T1000 (cell line): ENCODE data around the gene CBLB.

ENCODE experiments used
- DNase-seq: peaks from one replicate; lab custom pipeline; 2025; ENCODE audit warnings: mixed read lengths; lab: John Stamatoyannopoulos, UW

The CBLB gene

DNA sequence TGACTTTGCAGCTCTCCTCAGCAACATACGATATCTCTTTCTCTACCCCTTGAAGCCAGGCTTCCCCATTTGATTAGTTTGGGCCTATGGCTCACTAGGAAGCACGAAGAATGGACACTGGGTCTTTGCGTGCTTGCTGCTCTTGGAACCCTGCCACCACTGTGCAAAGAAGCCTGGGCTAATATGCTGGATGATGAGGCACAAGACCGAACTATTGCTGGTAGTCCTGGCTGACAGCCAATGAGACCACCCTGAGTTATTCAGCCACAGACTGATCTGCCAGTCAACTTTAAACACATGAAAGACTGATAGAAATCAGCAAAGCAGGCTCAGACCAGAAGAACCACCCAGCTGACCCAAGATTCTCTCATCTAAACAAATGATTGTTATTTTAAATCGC is 250.3 kb downstream of the CBLB start:
- no peak for DNase-seq

DNA sequence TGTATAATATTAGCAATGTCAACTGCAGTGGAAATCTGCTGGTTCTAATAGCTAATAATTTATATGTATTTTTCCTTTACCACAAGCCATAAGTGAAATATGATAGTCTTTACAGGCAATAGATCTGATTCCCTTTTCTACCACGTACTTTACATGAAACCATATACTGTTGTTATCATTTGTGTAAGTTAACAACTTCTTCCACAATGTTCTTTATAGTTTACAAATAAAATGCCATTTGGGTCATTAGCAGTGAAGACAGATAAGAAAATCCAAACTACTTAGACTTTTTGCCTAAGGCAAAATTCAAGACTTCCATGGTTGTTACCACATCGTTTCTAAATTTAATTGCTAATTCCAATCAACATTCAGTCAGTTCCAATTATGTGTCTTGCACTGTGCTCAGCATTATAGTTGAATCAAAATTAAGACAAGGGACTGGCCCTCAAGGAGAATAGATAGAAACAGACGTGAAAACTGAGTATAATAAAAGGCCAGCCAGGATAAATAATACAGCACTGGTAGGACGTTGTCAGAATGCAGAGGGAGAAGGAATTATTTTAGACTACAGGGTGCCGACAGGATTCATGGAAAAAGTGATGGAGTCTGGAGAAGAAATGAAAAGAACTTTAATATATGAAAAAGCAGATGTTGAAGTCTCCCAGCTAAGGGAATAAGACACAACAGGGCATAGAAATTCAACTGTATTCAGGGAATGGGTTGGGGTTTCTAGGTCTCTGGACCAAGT is 252.3 kb downstream of the CBLB start:
- no peak for DNase-seq

DNA sequence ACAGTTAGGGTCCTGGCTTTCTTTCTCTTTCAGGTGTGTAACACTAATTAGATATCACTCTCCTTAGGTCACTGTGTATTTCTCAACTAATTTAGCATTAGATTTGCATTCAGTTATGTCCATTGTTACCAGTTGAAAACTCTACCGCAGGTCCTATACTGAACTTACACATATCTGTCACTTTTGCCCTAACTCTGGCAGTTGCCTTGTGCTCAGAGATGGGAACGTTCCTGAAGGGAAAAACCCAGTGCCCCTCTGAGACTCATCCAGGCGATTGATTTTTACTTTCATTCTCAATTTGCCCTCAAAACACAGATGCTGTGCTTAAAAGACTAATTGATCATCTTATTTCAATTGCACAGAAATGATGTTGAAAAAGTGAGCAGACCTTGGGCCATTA is 253.0 kb downstream of the CBLB start:
- DNase-seq, result no peak

- no peak for DNase-seq
Measured at GRCh38 chr3:105614288-105615030, 254.4 kb downstream of the CBLB start.

- no peak for DNase-seq
Measured at GRCh38 chr3:105613120-105613519, 255.7 kb downstream of the CBLB start.

DNA sequence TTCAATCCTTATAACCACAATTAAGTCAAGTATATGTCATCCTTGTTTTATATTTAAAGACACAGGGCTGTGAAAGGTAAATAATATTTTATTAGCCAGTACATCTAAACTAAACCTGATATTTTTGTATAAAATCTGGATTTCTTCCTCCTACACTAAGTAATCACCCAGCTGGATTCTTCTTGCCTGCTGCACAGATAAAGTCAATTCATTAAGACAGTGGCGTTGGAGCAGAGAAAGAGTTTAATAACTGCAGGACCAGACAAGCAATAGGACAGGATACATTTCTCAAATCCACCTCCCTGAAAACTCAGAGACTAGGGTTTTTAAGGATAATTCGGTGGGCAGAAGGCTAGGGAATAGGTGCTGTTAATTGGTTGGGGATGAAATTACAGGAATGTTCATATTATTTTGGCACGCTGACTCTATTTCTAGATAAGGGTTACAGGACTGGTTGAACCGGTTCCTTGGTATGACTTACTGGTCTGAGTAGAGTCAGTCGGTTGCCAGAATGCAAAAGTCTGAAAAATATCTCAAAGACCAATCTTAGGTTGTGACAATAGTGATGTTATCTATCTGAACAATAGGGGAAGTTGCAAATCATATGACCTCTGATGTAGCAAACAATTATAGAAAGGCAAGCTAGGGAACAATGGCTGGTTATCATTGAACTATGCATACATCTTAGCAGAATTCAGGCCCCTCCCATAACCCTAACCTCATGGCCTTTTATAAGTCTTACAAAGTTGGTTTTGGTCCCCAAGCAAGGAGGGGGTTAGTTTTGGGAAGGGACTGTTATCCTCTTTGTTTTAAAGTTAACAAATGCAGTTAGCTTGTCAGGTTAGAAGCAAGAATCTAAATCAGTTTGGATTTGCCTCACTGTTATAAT is 257.3 kb downstream of the CBLB start:
- DNase-seq, result no peak

DNA sequence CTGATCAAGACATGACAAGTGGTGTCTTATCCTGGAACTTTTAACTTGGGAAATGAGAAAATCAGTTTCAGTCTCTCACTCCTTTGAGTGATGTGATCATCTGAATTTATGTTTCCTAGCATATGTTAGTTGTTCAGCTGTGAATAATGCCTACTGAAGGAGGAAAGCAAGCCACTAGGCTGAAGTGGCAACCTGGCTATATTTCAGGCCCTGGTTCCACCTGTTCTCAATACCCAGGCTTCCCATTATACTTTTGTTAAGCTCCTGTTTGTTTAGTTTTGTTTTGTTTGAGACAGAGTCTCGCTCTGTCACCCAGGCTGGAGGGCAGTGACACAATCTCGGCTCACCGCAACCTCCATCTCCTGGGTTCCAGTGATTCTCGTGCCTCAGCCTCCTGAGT is 258.3 kb downstream of the CBLB start:
- DNase-seq, result no peak

- no peak for DNase-seq
Measured at GRCh38 chr3:105608623-105609022, 260.2 kb downstream of the CBLB start.

- DNase-seq, result no peak
Measured at GRCh38 chr3:105606016-105606415, 262.8 kb downstream of the CBLB start.
